ENCODE results near the gene TFAP2B.

The TFAP2B gene

DNA sequence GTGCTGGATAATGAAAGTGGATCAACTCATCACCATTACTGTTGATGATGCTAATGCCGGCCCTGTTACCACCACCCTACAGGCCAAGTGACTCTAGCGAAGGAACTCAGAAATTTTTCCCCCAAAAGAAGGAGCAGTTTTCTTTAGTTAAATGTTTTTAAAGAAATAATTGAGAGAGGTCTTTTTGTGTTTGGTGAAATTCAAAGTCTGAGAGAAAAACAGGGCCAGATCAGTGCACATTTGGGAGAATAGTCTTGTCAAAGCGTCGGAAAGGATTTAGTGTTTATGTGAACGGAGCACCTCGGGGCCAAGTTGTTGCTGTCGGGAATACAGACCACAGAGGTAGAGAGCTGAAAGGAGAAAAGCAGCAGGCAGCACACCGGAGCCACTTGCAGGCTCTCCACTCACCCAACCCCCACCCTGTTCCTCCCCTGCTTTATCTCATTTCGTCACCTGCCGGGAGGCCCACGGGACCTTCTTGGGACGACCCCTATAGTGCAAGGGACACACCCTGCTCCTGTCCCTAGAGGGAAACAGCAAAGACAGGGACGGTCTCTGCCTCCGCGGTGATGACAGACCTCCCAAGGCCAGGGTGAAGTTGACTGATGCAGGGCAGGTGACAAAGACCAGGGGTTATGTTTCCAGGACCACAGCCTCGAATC is 6.8 kb downstream of the TFAP2B start:
- DNase-seq, result no peak

DNA sequence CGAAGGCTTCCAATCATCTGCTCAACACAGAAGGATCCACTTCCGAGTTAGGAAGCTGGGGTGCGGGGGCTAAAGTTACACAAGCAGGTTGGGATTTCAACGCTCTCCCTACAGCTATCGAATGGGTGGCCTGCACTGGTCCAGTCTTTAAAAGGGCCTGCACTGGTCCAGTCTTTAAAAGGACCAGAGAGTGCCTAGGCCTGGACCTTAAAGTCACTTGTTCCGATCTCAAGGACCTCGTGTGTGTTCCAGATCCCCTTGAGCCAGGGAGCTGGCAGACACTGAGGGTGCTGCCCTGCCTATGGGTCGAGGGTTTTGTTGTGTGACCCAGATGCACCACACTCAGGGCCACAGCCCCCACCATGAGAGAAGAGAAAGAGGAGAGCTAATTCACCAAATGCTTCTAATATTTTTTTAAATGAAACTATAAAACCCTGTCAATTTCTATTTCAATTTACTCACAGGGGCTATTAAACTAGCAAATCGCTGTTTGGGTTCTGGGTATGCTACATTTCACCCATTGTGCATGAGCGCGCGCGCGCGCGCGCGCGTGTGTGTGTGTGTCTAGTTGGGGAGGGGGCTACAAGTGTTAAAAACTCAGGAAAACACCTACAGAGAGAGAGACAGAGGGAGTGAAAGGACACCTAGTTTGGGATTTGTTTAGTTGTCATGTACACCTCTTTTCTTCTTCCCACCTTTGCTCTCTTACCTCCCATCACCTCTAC is 7.5 kb downstream of the TFAP2B start:
- DNase-seq, result no peak

DNA sequence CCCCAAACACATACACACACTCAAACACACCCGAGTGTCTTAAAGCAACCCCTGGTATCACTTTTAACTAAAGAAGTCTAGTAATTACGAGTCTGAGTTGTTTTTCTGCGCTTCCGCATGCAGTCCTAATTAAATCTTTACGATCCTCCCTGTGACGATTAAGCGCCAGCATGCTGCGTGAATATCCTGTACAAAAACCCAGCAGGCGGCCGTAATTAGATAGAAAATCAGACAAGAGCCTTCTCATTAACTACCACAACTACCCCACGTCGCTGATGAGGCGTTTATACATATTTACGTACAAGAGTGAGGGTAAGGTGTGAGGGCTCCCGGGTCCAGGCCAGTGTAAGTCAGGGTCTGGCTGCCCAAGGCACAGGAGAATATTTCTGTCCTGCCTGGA is 8.1 kb downstream of the TFAP2B start:
- DNase-seq, result no peak

DNA sequence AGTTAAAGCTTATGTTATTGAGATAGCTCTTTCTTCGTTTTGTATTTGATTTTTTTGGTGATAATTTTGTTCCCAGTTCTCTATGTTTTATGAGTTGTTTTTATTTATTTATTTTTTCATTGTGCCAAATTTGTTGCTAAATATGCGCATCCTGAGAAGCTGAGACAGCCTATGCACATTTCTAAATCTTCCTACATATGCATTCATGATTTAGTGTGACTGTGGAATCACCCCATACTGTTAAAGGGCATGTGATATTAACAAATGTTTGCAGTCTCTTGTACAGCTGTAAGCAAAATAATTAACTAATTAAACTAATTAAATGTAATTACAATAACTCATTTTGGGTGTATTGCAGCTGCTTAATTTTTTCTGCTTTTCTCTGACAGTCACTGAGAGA is 10.4 kb downstream of the TFAP2B start:
- no peak for DNase-seq

GRCh38 chr6:50829898-50830444 is 11.3 kb downstream of the TFAP2B start:
- no peak for DNase-seq

DNA sequence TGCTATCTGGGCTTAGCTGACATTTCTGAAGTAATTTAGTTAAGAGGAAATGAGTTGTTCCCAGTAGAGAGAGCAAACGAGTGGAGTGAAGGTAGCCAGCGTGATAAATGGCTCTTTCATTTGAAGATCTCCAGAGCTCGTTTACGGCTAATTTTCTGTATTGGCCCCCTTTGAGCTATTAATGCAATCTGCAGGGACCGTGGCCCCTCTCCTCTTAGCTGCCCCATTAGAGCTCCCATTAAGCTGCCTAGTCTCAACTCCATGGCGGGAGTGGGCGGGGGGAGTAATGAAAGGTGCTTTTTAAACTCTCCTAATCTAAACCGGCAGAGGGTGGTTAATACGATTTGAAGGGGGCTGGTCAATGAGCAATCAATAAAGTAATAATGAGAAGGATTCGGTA is 12.5 kb downstream of the TFAP2B start:
- no peak for DNase-seq

DNA sequence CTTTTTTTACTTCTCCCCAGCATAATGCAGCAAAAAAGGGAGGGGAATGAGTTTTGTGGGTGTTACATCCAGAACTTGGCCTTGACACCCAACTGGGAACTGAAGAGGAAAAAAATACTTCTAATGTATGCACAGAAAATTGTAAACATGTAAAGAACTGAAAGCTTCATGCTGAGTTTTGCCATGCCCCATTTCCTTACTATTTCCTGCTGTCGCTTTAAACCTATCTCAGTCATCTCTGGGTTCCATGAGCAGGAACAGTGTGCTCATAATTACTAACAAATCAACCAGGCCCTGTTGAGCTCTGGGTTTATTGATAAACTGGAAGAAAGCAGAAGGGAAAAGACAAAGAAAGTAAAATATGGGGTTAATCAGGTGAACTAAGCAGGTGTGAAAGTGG is 14.2 kb downstream of the TFAP2B start:
- DNase-seq, result no peak

- no peak for DNase-seq
These were observed 16.3 kb downstream of the TFAP2B start for GRCh38 chr6:50834929-50835410.

- no peak for DNase-seq
These were observed 17.6 kb downstream of the TFAP2B start for GRCh38 chr6:50836231-50836630.

DNA sequence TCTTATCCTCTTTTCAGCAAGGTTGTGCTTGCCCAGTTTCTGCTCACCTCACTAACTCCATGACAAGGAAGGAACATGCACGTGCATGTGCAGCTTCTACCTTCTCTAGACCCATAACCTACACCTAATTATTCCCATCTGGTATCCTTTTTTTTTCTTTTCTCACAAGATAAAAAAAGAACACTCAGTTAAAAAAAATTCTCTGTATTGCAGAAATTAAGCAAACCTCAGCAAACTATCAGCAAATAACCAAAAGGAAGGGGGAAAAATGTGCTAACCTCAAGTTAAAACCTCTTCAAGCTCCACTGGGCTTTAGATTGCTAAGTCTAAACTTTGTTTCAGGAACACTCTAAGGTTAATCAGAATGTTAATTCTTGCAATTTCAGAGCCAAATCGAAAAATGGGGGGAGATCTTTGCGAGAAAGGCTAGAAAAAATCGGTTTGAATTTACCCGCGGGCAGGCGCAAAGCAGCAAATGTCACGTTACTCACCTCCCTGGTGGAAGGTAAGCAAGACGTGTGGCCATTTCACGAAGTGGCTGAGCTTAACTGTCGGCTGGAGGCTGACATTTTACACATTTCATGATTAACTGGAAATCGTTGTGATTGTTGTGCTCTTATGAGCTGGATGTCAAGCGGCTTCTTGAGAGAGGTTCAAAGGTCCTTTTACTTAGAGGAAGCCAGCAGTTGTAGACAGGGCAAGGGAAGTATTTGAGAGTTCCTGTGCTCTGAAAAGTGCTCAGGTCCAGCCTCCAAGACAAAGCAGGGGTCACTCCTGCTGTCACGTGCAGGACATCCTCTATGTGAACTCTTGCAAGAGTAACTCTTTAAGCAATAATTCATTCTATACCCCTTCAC is 19.1 kb downstream of the TFAP2B start:
- DNase-seq, result no peak

GRCh38 chr6:50840112-50840810 is 21.6 kb downstream of the TFAP2B start:
- no peak for DNase-seq

GRCh38 chr6:50840811-50841192 is 22.1 kb downstream of the TFAP2B start:
- no peak for DNase-seq

DNA sequence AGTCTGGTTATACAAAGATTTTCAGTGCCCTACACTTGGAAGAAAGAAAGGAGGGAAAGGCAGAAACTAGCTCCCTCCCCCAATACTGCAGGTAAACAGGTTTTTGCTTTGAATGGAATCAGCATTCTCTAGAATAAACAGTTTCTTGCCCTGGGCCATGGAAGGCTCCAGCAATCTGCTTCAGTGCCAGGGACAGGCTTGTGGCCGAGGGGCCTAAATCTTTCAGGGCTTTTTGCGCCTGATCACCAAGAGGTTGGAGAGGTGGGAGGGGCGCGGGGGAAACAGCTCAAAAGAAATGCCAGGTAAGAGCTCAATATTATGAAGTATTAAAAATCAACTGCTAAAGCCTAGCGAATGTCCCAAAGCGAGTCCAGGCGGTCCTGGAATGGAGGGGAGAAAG is 23.8 kb downstream of the TFAP2B start:
- DNase-seq, result no peak

DNA sequence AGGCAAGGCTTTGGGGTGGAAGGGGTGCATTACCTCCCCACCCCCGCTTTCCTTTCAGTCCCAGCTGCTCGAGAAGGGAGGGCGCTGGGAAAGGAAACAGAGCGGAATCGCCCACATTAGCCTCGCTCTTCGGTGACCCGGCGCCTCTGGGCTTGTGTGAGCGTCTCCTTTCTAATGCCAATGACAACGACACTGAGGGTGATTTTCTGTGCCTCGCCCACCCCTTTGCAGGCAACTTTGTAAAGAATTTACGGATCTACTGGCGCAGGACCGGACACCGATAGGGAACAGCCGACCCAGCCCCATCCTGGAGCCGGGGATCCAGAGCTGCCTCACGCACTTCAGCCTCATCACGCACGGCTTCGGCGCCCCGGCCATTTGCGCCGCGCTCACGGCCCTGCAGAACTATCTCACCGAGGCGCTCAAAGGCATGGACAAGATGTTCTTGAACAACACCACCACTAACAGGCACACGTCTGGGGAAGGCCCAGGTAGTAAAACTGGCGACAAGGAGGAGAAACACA is 24.3 kb downstream of the TFAP2B start:
- DNase-seq, result no peak

DNA sequence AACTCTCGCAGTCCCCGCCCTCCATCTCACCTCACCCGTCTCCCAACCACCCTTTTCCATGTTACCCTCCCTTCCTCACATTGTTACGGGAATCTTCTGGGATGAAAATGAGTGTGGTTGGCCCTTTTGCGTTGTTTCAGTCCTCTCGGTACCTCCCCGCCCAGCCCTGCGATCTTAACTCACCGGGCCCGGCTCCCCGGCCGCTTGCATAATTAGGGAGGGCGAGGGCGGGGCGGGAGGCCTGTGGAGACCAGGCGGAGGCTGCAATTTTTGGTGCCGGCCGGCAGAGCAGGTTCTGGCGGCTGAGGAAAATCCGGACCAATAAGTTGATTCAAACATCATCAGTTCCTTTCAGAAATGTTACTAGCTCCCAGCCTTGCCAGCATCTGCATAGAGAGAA is 25.2 kb downstream of the TFAP2B start:
- no peak for DNase-seq

DNA sequence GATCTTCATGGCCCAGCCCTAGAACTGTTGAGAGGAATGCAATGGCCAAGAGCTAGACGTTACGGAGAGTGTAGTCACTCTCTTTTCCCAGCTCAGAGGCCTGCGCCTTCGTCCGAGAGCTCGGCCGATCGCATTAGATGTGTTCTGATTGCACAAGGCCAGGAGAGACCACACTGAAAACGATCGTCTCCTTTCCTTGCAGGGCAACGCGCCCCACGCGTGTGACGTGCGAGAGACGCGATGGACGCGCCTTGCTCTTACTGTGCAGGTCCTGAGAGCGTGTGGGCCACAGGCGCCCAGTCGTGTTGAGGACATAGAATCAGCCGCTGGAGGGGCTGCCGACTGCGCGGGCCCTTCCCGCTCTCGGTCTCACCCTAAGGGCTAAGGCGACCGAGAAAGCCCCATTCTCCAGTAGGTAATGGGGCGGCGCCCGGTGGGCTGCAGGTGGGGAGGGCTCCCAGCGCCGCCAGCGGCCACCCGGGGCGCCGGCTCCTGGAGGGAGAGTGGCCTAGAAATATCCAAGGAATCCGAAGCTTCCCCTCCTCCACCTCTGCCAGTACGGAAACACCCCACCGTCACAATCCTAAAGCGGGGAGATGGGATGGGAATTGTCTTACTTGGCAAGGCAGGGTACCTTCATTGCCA is 26.9 kb downstream of the TFAP2B start:
- DNase-seq, result no peak

GRCh38 chr6:50846144-50846851 is 27.6 kb downstream of the TFAP2B start:
- DNase-seq, result no peak

DNA sequence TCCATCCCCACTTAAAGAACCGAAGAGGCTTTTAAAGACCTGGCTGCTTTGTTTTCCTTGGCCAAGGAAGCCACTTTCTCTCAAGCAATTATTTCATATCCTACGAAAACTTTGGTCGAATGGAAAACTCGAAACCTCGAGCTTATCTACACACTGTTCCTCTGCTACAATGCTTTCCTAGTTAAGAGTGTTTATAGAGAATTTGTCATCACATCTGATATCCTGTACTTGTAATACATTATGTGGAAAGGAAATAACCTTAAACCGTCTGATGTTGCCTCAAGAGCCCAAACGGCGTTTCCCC is 28.1 kb downstream of the TFAP2B start:
- no peak for DNase-seq

GRCh38 chr6:50847890-50848594 is 29.4 kb downstream of the TFAP2B start:
- DNase-seq, result no peak

- no peak for DNase-seq
These were observed 30.5 kb downstream of the TFAP2B start for GRCh38 chr6:50848989-50849795.

Data from cortex of kidney (tissue), 1 donor.